AG04450 (cell line): Measurements from ENCODE around the gene SATB1. TPM values are rescaled to one million over a fixed set of nuclear protein-coding genes. Genes with fewer than 3 reads are reported as not detected.

Source experiments
- CTCF ChIA-PET: fragments of 300-600, 350-600 bp; formaldehyde crosslinking; extraction: SDS; loops from one replicate; lab custom pipeline; 2022; ENCODE audit warnings: antibody characterized with exemption, inconsistent platforms; lab: Charles Lee
- POLR2A ChIA-PET: fragments of 350-600 bp; formaldehyde crosslinking; extraction: SDS; loops from one replicate; lab custom pipeline; 2021; ENCODE audit warnings: antibody characterized with exemption, inconsistent platforms; lab: Yijun Ruan, JAX
- DNase-seq: peaks from one replicate; pipeline ENCODE4 v3.0.0-alpha.2; 2011; ENCODE audit warnings: low read depth, low spot score
- H3K27ac ChIP-seq: one replicate; pipeline ENCODE4 v1.5.1; 2012; ENCODE audit warnings: low read depth, low read length, control low read depth
- H3K27me3 ChIP-seq: one replicate; pipeline ENCODE4 v1.6.0; 2012; ENCODE audit warnings: low read length; ENCODE audit not compliant: control insufficient read depth, insufficient read depth
- H3K4me3 ChIP-seq: 2 replicates; pipeline ENCODE4 v1.5.1; 2011; ENCODE audit warnings: mild to moderate bottlenecking, low read depth, low read length, control low read depth
- H3K9me3 ChIP-seq: 2 replicates; pipeline ENCODE4 v1.5.1; 2012; ENCODE audit warnings: low read length; ENCODE audit not compliant: control insufficient read depth, insufficient read depth
- CTCF ChIP-seq: IDR thresholded peaks from 2 replicates; pipeline ENCODE4 v1.5.1; 2011; ENCODE audit warnings: low read depth, low read length, control low read depth, inconsistent platforms
- polyA plus RNA-seq: library from polyadenylated mRNA; depleted of rRNA; stranded (reverse); fragments of >200 nt; gene quantifications from 2 replicates; pipeline ENCODE4 v1.2.3, GENCODE V29; 2011

Gene SATB1
- polyA plus RNA-seq, 1 experiment: 12.3 TPM

GRCh38 chr3:18372786-18373405 lies 52.2 kb downstream of the SATB1 start:
- TF ChIP-seq CTCF: no peak
- H3K9me3 ChIP-seq: no peaks in the 10 kb centered on the region
- no peak overlapping the region for H3K4me3 ChIP-seq
- ChIA-PET POLR2A (no interaction called here), CTCF (interaction anchor here (1.7 kb wide), 1 partner anchor 17 kb away, joined by 8 read pairs; no protein-coding TSS in a partner anchor)
- no peaks in the 10 kb centered on the region for H3K27me3 ChIP-seq
- no peak overlapping the region for H3K27ac ChIP-seq
- no peak for DNase-seq

- no peak for TF ChIP-seq CTCF
- DNase-seq: no peak
- ChIA-PET POLR2A (no interaction called here), CTCF (no interaction called here)
- H3K9me3 ChIP-seq: no peaks in the 10 kb centered on the region
- H3K27ac ChIP-seq: no peak overlapping the region
- H3K27me3 ChIP-seq: no peaks in the 10 kb centered on the region
- no peak overlapping the region for H3K4me3 ChIP-seq
These were observed 54.5 kb downstream of the SATB1 start for GRCh38 chr3:18370672-18371071.

- no peak for TF ChIP-seq CTCF
- POLR2A ChIA-PET: no interaction called here
- no peak for DNase-seq
- no peak overlapping the region for H3K27ac ChIP-seq
- no peaks in the 10 kb centered on the region for H3K27me3 ChIP-seq
- CTCF ChIA-PET: interaction anchor here (1.3 kb wide), 1 partner anchor 20 kb away, joined by 3 read pairs; no protein-coding TSS in a partner anchor
- H3K9me3 ChIP-seq: no peaks in the 10 kb centered on the region
- no peak overlapping the region for H3K4me3 ChIP-seq
These were observed 55.5 kb downstream of the SATB1 start for GRCh38 chr3:18369551-18370185.

- no peak overlapping the region for H3K4me3 ChIP-seq
- H3K27me3 ChIP-seq: no peaks in the 10 kb centered on the region
- H3K9me3 ChIP-seq: no peaks in the 10 kb centered on the region
- DNase-seq: no peak
- no peak for TF ChIP-seq CTCF
- POLR2A ChIA-PET: no interaction called here
- CTCF ChIA-PET: interaction anchor here (0.8 kb wide), 1 partner anchor 78 kb away, joined by 3 read pairs; no protein-coding TSS in a partner anchor
- no peak overlapping the region for H3K27ac ChIP-seq
These were observed 58.9 kb downstream of the SATB1 start for GRCh38 chr3:18366258-18366657.

- no peak for TF ChIP-seq CTCF
- CTCF ChIA-PET: interaction anchor here (2.1 kb wide), 1 partner anchor 26 kb away, joined by 10 read pairs; no protein-coding TSS in a partner anchor
- no peak overlapping the region for H3K4me3 ChIP-seq
- no peaks in the 10 kb centered on the region for H3K9me3 ChIP-seq
- no peaks in the 10 kb centered on the region for H3K27me3 ChIP-seq
- POLR2A ChIA-PET: no interaction called here
- DNase-seq: no peak
- no peak overlapping the region for H3K27ac ChIP-seq
These were observed 61.8 kb downstream of the SATB1 start for GRCh38 chr3:18363338-18363737.
